ENCODE measurements around the gene UCP2.

UCP2 gene

GRCh38 chr11:74004759-74005615 is 22.3 kb upstream of the UCP2 start:
- TF ChIP-seq CTCF (IDR thresholded peaks at IDR 0.05; ENCODE audit: control insufficient read depth, extremely low read depth, insufficient read depth), result no peak
- no peak overlapping the region for H3K4me3 ChIP-seq (ENCODE audit: low read depth, low read length)
- no peak for DNase-seq (ENCODE audit: low read depth)

DNA sequence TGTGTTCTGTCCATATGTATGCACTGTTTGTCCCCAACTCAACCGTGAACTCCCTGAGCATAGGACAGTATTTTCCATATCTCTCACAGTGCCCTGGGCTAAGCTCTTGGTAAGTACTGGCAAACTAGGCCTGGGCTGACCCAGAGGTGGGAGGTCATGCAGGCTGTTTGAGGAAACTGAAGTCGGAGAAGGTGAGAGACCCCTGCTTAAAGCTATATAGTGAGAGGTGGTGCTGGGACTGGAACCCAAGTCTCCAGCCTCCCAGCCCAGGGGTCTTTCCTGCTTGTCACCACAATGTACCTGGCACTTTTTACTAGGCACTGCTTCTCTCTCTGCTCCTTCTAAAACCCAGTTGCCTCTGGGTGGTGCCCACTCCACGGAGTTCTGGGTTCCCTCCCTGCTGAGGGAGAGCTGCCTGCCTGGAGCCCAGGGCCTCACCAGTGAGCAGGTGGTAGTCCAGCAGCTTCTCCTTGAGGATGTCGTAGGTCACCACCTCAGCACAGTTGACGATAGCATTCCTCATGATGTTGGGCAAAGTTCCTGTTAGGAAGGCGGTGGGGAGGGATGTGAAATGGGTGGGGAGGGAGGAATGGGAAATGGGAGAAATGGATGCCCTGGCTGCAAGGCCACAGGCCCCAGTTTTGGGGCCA is 21.5 kb upstream of the UCP2 start:
- no peak for TF ChIP-seq CTCF (IDR thresholded peaks at IDR 0.05; ENCODE audit: control insufficient read depth, extremely low read depth, insufficient read depth)
- DNase-seq (ENCODE audit: low read depth), result no peak
- H3K4me3 ChIP-seq (ENCODE audit: low read depth, low read length), result no peak overlapping the region

DNA sequence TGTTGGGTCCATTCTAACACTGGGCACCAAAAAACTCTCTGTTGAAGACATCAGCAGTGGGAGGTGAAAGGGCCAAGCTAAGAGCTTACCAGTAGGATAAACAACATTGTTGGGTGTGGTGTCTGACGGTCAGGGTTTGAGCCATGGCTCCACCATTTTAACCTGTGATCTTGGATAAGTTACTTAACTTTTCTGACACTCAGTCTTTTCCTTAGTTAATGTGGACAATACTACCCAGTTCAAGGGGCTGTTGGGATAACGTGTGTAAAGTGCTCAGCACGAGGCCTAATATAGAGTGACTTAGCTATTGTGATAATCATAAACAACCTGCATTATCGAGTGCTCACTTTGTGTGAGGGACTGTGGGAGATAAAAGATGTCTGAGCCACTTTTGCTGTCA is 20.2 kb upstream of the UCP2 start:
- no peak overlapping the region for H3K4me3 ChIP-seq (ENCODE audit: low read depth, low read length)
- no peak for DNase-seq (ENCODE audit: low read depth)
- no peak for TF ChIP-seq CTCF (IDR thresholded peaks at IDR 0.05; ENCODE audit: control insufficient read depth, extremely low read depth, insufficient read depth)

DNA sequence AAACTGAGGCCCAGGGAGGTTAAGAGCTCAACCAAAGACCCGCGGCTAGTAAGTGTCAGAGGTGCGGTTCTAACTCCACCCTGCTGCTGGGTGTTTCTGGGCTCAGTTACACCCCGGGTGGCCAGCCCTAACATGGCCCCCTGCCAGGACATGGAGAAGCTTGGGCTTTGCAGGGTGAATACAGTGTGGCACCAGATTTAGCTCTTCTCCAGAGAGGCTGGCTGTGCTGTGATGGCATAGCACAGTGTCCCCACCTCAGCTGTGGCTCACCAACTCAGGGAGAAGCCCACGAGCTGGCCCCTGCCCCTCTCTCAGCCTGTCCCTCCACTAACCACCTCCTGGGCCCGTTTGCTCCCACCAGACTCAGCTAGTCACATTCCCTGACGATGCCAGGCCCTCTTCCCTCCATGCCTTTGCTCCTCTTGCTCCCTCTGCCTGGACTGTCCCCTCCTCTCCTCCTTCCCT is 19.2 kb upstream of the UCP2 start:
- H3K4me3 ChIP-seq (ENCODE audit: low read depth, low read length), result no peak overlapping the region
- no peak for TF ChIP-seq CTCF (IDR thresholded peaks at IDR 0.05; ENCODE audit: control insufficient read depth, extremely low read depth, insufficient read depth)
- DNase-seq (ENCODE audit: low read depth), result no peak

- no peak overlapping the region for H3K4me3 ChIP-seq (ENCODE audit: low read depth, low read length)
- no peak for TF ChIP-seq CTCF (IDR thresholded peaks at IDR 0.05; ENCODE audit: control insufficient read depth, extremely low read depth, insufficient read depth)
- DNase-seq (ENCODE audit: low read depth), result no peak
Measured at GRCh38 chr11:74000307-74001133, 17.9 kb upstream of the UCP2 start.

DNA sequence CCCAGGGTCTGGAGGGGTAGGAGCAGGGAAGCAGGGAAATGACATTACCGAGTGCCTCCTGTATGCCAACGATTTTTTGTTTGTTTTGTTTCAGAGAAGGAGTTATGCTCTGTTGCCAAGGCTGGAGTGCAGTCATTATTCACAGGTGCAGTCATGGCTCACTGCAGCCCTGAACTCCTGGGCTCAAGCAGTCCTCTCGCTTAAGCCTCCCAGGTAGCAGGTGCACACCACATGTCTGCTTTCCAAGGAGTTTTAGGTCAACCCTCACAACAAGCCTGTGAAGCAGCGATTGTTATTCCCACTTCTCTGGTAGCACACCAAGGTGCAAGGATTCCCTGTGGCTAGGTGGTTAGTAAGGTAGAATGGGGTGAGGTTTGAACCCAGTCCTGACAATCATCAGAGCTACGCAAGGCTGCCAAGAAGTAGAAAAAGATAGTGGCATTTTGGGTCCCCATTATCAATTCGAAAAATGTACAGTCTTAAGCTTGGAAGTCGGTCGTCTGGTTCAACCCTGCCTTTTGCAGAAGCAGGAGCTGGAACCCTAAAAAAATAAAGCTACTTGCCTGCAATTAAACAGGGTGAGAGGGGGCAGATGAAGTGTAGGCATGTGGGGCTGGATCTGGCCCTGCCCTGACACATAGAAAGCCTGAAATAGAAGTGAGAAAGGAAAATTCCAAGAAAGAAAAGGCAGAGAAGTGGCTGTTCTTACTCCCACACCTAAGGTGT is 17.1 kb upstream of the UCP2 start:
- H3K4me3 ChIP-seq (ENCODE audit: low read depth, low read length), result no peak overlapping the region
- no peak for TF ChIP-seq CTCF (IDR thresholded peaks at IDR 0.05; ENCODE audit: control insufficient read depth, extremely low read depth, insufficient read depth)
- DNase-seq (ENCODE audit: low read depth), result peak; percentile 18

Data from LNCaP clone FGC (cell line).